Panc1 (cell line): ENCODE results near the gene ZBTB20. TPM values are rescaled to one million over a fixed set of nuclear protein-coding genes. Genes with fewer than 3 reads are reported as not detected.

ENCODE experiments used
- ATAC-seq: fragments of 200-7000 bp; cut with Tn5 transposase; 2 replicates; pipeline ENCODE4 v1.9.1; 2020; ENCODE audit warnings: mild to moderate bottlenecking, moderate library complexity
- BruUV-seq: library from RNA; stranded (reverse); fragments of 400-500 nt; replicated peaks from 2 replicates; lab custom pipeline; 2021; lab: Mats Ljungman, UMichigan
- CTCF ChIA-PET: fragments of 300-600 bp; sonication (Branson Sonifier 250); formaldehyde crosslinking; loops from one replicate; lab custom pipeline; 2022; ENCODE audit warnings: antibody characterized with exemption; lab: Charles Lee
- POLR2A ChIA-PET: fragments of 300-600 bp; sonication (Branson Sonifier 250); formaldehyde crosslinking; loops from one replicate; lab custom pipeline; 2022; ENCODE audit warnings: antibody characterized with exemption; lab: Charles Lee
- DNase-seq: peaks from one replicate; pipeline ENCODE4 v3.0.0-alpha.2; 2010; ENCODE audit warnings: low read depth, low spot score
- H3K27ac ChIP-seq: 2 replicates; pipeline ENCODE4 v1.5.1; 2011; ENCODE audit warnings: mild to moderate bottlenecking, low read length, inconsistent platforms
- H3K27me3 ChIP-seq: fragments of 200-500 bp; sonication (Bioruptor generic); 2 replicates; pipeline ENCODE4 v1.6.0; 2014; ENCODE audit warnings: low read length, inconsistent platforms; ENCODE audit not compliant: control insufficient read depth, insufficient read depth
- H3K36me3 ChIP-seq: fragments of 200-500 bp; sonication (Bioruptor generic); 2 replicates; pipeline ENCODE4 v1.5.1; 2014; ENCODE audit warnings: inconsistent platforms, mild to moderate bottlenecking, low read length, moderate library complexity; ENCODE audit not compliant: control insufficient read depth, insufficient read depth
- H3K4me1 ChIP-seq: 2 replicates; pipeline ENCODE4 v1.5.1; 2011; ENCODE audit warnings: inconsistent platforms, mild to moderate bottlenecking, low read length, moderate library complexity; ENCODE audit not compliant: control insufficient read depth, insufficient read depth
- H3K4me3 ChIP-seq, 2 experiments: 2 replicates each; pipeline ENCODE4 v1.5.1; 2011 to 2012; ENCODE audit warnings: low read depth in 2 of 2, low read length in 2 of 2, mild to moderate bottlenecking in 2 of 2, inconsistent platforms in 1 of 2, moderate library complexity in 1 of 2
- H3K9me3 ChIP-seq: fragments of 200-500 bp; sonication (Bioruptor generic); 2 replicates; pipeline ENCODE4 v1.5.1; 2014; ENCODE audit warnings: low read depth, mild to moderate bottlenecking, inconsistent platforms, low read length, moderate library complexity; ENCODE audit not compliant: control insufficient read depth, insufficient read depth
- POLR2AphosphoS5 ChIP-seq: IDR thresholded peaks from 2 replicates; pipeline ENCODE4 v1.6.1; 2012; ENCODE audit warnings: mild to moderate bottlenecking, low read depth, low read length, moderate library complexity
- SIN3A ChIP-seq: IDR thresholded peaks from 2 replicates; pipeline ENCODE4 v1.6.1; 2012; ENCODE audit warnings: low read depth, mild to moderate bottlenecking, low read length, moderate library complexity, borderline replicate concordance; ENCODE audit not compliant: insufficient read depth
- TCF7L2 ChIP-seq: IDR thresholded peaks from 2 replicates; pipeline ENCODE4 v1.6.1; 2011; ENCODE audit warnings: mild to moderate bottlenecking, low read depth, low read length, inconsistent platforms
- in situ Hi-C: cut with HindIII; loops from 2 replicates; pipeline ENCODE4 v1.10.0; 2016; ENCODE audit warnings: low sequenced_read_pairs, low pct_unique_long_range_greater_than_20kb
- intact Hi-C: fragments of 100-400 bp; cut with micrococcal nuclease; formaldehyde crosslinking; loops from one replicate; pipeline ENCODE4 v1.10.0; 2022; ENCODE audit not compliant: unreplicated experiment
- total RNA-seq: library from RNA; stranded (reverse); gene quantifications from one replicate; pipeline ENCODE4 v1.2.1, GENCODE V29; 2021; ENCODE audit not compliant: unreplicated experiment
- TF ChIP-seq, protein P1 (sequence below), 2 experiments: IDR thresholded peaks; 2 replicates each; pipeline ENCODE4 v1.6.1; 2011 to 2012; ENCODE audit warnings: low read depth in 2 of 2, control low read depth in 1 of 2, low read length in 1 of 2, mild to moderate bottlenecking in 1 of 2, moderate library complexity in 1 of 2; ENCODE audit not compliant: insufficient read depth in 1 of 2
- TF ChIP-seq, protein P2 (sequence below): fragments of 450-650 bp; IDR thresholded peaks from 2 replicates; pipeline ENCODE4 v1.5.1; 2017; ENCODE audit warnings: mild to moderate bottlenecking

ZBTB20 gene
- total RNA-seq, 1 experiment from 2014 or later, result 4.1 TPM

DNA sequence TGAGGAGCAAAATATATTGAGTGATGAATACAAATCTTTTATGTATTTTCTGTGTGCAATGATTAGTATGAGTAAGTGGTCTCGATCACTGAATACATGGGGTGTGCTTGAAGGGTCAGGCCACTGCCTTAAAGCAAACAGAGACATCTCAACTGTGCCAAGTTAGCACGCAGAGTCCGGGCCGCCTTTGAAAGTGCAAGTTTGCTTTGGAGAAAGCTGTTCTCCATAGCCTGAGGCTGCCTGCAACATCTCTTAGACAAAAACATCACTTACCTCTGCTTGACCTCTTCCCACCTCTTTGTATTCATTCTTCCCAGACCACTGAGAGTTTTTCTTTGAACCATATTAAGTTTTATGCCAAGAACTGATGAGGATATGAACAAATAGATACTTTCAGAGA, 267.0 kb downstream of the ZBTB20 start:
- H3K27me3 ChIP-seq, result no peaks in the 10 kb centered on the region
- ChIA-PET POLR2A (no interaction called here), CTCF (no interaction called here)
- no peak overlapping the region for H3K27ac ChIP-seq
- H3K36me3 ChIP-seq, result no peaks in the 10 kb centered on the region
- no peak overlapping the region for H3K4me3 ChIP-seq
- BruUV-seq, result no TSS peak
- in situ Hi-C loops (no loop called here), intact Hi-C loops (no loop called here)
- H3K9me3 ChIP-seq, result peaks cover 6% of the 10 kb centered on the region; the same call in 1 of the 2 replicates
- TF ChIP-seq, protein P1, sequence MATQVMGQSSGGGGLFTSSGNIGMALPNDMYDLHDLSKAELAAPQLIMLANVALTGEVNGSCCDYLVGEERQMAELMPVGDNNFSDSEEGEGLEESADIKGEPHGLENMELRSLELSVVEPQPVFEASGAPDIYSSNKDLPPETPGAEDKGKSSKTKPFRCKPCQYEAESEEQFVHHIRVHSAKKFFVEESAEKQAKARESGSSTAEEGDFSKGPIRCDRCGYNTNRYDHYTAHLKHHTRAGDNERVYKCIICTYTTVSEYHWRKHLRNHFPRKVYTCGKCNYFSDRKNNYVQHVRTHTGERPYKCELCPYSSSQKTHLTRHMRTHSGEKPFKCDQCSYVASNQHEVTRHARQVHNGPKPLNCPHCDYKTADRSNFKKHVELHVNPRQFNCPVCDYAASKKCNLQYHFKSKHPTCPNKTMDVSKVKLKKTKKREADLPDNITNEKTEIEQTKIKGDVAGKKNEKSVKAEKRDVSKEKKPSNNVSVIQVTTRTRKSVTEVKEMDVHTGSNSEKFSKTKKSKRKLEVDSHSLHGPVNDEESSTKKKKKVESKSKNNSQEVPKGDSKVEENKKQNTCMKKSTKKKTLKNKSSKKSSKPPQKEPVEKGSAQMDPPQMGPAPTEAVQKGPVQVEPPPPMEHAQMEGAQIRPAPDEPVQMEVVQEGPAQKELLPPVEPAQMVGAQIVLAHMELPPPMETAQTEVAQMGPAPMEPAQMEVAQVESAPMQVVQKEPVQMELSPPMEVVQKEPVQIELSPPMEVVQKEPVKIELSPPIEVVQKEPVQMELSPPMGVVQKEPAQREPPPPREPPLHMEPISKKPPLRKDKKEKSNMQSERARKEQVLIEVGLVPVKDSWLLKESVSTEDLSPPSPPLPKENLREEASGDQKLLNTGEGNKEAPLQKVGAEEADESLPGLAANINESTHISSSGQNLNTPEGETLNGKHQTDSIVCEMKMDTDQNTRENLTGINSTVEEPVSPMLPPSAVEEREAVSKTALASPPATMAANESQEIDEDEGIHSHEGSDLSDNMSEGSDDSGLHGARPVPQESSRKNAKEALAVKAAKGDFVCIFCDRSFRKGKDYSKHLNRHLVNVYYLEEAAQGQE (IDR thresholded peaks at IDR 0.05; ENCODE audit: insufficient read depth in 1 of 2, low read depth in 2 of 2, low read length in 1 of 2), result no peak
- no peak for TF ChIP-seq TCF7L2
- TF ChIP-seq, protein P2, sequence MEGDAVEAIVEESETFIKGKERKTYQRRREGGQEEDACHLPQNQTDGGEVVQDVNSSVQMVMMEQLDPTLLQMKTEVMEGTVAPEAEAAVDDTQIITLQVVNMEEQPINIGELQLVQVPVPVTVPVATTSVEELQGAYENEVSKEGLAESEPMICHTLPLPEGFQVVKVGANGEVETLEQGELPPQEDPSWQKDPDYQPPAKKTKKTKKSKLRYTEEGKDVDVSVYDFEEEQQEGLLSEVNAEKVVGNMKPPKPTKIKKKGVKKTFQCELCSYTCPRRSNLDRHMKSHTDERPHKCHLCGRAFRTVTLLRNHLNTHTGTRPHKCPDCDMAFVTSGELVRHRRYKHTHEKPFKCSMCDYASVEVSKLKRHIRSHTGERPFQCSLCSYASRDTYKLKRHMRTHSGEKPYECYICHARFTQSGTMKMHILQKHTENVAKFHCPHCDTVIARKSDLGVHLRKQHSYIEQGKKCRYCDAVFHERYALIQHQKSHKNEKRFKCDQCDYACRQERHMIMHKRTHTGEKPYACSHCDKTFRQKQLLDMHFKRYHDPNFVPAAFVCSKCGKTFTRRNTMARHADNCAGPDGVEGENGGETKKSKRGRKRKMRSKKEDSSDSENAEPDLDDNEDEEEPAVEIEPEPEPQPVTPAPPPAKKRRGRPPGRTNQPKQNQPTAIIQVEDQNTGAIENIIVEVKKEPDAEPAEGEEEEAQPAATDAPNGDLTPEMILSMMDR, result no peak
- TF ChIP-seq SIN3A, result no peak
- TF ChIP-seq POLR2AphosphoS5, result no peak
- H3K4me1 ChIP-seq, result no peaks in the 10 kb centered on the region
- ATAC-seq (no peak), DNase-seq (no peak)

DNA sequence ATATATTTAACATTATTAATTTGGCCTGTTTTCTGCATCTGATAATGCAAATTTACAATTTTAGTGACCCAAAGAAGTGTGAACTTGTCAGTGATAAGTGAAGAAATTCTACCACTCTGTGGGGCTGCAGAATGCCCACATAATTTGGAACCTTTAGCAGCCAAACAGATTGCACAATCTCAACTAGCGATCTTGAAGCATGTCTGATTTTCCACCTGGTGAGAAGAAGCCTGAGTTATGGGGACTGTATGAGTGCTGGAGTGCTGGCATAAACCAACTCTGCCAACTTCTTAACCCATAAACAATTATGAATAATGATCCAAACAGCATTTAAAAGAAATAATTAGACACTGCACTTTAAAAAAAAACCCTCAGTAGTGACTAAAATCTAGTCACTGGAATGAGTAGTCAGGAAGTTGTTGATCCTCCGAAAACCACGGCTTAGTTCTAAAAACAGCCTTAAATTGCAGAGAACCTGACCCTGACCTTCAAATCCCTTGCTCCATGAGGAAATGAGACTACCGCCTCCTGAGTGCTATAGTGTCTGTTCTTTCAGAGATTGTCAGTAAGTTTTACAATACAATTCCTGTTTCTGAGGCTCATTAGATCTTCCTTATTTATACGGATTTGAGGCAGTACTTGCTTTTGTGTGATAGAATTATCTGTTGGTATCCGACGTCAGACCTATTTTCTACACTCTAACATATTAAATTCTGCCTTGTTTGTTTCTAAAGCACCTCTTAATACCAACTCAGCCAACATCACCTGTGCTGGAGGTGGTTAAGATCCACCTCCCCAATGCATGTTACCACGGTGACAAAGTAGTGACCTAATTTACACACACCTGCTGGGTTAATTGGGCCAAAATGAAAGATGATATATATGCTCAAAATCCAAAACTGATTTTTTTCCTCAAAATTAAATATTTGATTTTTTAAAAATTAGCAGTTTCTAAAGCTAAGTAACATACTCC, 267.7 kb downstream of the ZBTB20 start:
- POLR2A ChIA-PET, result interaction anchor here (0.6 kb wide), 1 partner anchor 364 kb away, joined by 5 read pairs; no protein-coding TSS in a partner anchor
- Histone ChIP-seq H3K27me3 (no peaks in the 10 kb centered on the region), H3K9me3 (peaks cover 6% of the 10 kb centered on the region; the same call in 1 of the 2 replicates), H3K4me1 (no peaks in the 10 kb centered on the region), H3K27ac (no peak overlapping the region), H3K4me3 (no peak overlapping the region), H3K36me3 (no peaks in the 10 kb centered on the region)
- in situ Hi-C loops, result no loop called here
- TF ChIP-seq POLR2AphosphoS5, result no peak
- TF ChIP-seq TCF7L2, result no peak
- TF ChIP-seq, protein P2, result no peak
- no peak for TF ChIP-seq SIN3A
- TF ChIP-seq, protein P1 (IDR thresholded peaks at IDR 0.05; ENCODE audit: insufficient read depth in 1 of 2, low read depth in 2 of 2, low read length in 1 of 2), result no peak
- DNase-seq, result no peak
- no peak for ATAC-seq
- BruUV-seq, result no TSS peak
- intact Hi-C loops, result no loop called here
- CTCF ChIA-PET, result interaction anchor here (0.5 kb wide), 1 partner anchor 495 kb away, joined by 5 read pairs; no protein-coding TSS in a partner anchor
